BJ (cell line): ENCODE results near the gene PTK6. TPM values are rescaled to one million over a fixed set of nuclear protein-coding genes. Genes with fewer than 3 reads are reported as not detected.

Experiments
- CTCF ChIA-PET: fragments of 350-600 bp; formaldehyde crosslinking; extraction: SDS; loops from one replicate; lab custom pipeline; 2021; ENCODE audit warnings: antibody characterized with exemption, inconsistent platforms; lab: Yijun Ruan, JAX
- POLR2A ChIA-PET: fragments of 300-600 bp; sonication (Branson Sonifier 250); formaldehyde crosslinking; extraction: SDS; loops from one replicate; lab custom pipeline; 2021; ENCODE audit warnings: antibody characterized with exemption; lab: Charles Lee
- DNase-seq: peaks from one replicate; pipeline ENCODE4 v3.0.0-alpha.2; 2011; ENCODE audit warnings: low read depth
- H3K27me3 ChIP-seq: 2 replicates; pipeline ENCODE4 v1.6.0; 2011; ENCODE audit warnings: low read length; ENCODE audit not compliant: control insufficient read depth, insufficient read depth
- H3K36me3 ChIP-seq: 2 replicates; pipeline ENCODE4 v1.5.1; 2011; ENCODE audit warnings: low read length; ENCODE audit not compliant: control insufficient read depth, insufficient read depth
- H3K4me3 ChIP-seq: 2 replicates; pipeline ENCODE4 v1.5.1; 2011; ENCODE audit warnings: low read depth, mild to moderate bottlenecking, control low read depth, low read length
- polyA plus RNA-seq: library from polyadenylated mRNA; depleted of rRNA; stranded (reverse); fragments of >200 nt; gene quantifications from 2 replicates; pipeline ENCODE4 v1.2.3, GENCODE V29; 2011
- TF ChIP-seq, protein P1 (sequence below): IDR thresholded peaks from 2 replicates; pipeline ENCODE4 v1.5.1; 2011; ENCODE audit warnings: low read depth, mild to moderate bottlenecking, control low read depth, inconsistent platforms, low read length, moderate library complexity; ENCODE audit not compliant: insufficient read depth

PTK6 gene
- polyA plus RNA-seq, 1 experiment = 0.05 TPM

DNA sequence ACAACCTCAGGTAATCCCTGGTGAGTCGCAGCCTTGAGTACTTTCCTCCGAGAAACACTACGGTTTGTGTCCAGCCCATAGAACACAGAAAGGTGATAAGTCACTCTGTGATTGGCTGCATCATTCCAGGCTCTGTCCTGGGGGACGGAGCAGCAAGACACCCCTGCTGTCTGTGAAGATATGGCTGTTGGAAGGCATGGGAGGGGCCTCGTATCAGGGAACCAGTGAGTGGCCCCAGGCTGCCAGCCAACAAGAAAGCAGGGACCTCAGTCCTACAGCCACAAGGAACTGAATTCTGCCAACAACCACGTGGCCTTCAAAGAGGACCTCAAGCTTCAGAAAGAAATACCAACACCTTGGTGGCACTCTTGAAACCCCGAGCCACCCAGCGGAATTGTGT is 31.9 kb downstream of the PTK6 start:
- Histone ChIP-seq H3K36me3 (no peaks in the 10 kb centered on the region), H3K27me3 (peaks cover 7% of the 10 kb centered on the region), H3K4me3 (no peak overlapping the region)
- TF ChIP-seq, protein P1, sequence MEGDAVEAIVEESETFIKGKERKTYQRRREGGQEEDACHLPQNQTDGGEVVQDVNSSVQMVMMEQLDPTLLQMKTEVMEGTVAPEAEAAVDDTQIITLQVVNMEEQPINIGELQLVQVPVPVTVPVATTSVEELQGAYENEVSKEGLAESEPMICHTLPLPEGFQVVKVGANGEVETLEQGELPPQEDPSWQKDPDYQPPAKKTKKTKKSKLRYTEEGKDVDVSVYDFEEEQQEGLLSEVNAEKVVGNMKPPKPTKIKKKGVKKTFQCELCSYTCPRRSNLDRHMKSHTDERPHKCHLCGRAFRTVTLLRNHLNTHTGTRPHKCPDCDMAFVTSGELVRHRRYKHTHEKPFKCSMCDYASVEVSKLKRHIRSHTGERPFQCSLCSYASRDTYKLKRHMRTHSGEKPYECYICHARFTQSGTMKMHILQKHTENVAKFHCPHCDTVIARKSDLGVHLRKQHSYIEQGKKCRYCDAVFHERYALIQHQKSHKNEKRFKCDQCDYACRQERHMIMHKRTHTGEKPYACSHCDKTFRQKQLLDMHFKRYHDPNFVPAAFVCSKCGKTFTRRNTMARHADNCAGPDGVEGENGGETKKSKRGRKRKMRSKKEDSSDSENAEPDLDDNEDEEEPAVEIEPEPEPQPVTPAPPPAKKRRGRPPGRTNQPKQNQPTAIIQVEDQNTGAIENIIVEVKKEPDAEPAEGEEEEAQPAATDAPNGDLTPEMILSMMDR = no peak
- ChIA-PET POLR2A (no interaction called here), CTCF (interaction anchor here (0.5 to 2.9 kb wide), 2 partner anchors 9 to 11 kb away, joined by 3 to 19 read pairs; no protein-coding TSS in a partner anchor)
- no peak for DNase-seq

DNA sequence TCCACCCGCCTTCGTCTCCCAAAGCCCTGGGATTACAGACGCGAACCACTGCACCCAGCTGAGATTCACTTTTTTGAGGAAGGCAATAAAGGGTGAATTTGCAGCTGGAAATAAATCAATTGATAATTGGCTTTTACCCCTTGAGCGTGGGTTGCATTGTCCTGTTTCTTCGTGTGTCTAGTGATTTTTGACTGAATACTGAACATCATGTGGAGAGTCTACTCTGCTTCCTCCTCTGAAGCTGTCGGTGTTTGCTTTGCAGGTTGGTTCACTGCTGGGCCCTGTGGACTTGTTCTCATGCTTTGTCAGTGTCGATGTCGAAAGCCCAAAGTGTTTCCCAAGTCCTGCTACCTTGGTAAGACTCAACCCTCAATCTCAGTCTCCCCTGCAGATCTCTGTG is 32.5 kb downstream of the PTK6 start:
- DNase-seq = no peak
- Histone ChIP-seq H3K36me3 (no peaks in the 10 kb centered on the region), H3K27me3 (peaks cover 7% of the 10 kb centered on the region), H3K4me3 (no peak overlapping the region)
- TF ChIP-seq, protein P1 = no peak
- POLR2A ChIA-PET = no interaction called here
- CTCF ChIA-PET = interaction anchor here (2.9 kb wide), 1 partner anchor 8 kb away, joined by 19 read pairs; no protein-coding TSS in a partner anchor

DNA sequence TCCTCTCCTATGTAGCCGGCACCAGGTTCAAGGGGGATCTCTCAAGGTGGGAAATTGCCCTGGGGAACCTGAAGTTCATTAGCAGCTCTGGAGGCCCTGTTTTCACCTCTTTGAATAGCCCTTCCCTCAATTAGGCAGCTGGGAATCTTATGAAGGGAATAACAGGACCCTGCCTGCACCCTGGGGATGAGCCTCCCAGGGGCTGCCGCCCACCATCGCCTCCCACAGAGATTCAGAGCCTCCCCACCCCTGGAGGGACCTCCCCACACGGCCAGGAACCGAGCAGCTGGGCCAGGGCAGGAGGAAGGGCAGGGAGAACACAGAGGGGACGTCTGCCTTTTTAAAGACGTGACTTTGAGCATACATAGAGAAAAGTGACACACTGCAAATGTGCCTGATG is 33.7 kb downstream of the PTK6 start:
- TF ChIP-seq, protein P1 = no peak
- no peak for DNase-seq
- Histone ChIP-seq H3K4me3 (no peak overlapping the region), H3K36me3 (no peaks in the 10 kb centered on the region), H3K27me3 (peaks cover 10% of the 10 kb centered on the region)
- POLR2A ChIA-PET = no interaction called here
- CTCF ChIA-PET = interaction anchor here (1.8 kb wide), 1 partner anchor 17 kb away, joined by 4 read pairs; the partner anchor contains the start of gene PPDPF

DNA sequence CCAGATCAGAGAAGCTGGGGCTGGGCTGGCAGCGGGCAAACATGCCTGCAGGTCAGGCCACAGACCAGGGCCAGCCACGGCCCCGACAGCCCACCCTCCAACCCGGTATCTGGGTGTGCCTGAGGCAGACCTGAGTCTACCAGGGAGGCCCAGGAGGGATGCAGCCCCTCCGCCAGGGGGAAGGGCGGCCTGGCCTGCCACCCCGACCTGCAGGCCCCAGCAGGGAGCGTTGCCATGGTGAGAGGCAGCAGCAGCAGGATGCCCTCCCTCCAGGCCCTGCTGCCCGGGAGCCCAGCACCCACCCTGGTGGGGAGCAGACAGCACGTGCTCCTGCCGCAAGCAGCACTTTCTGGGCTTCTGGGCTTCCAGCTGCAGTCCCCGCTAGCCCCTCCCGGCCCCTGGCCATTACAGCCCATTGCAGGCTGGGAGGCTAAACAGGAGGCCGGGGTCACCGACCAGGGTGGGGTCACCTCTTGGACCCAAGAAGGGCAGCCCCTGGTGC is 34.5 kb downstream of the PTK6 start:
- H3K4me3 ChIP-seq = no peak overlapping the region
- peaks cover 10% of the 10 kb centered on the region for H3K27me3 ChIP-seq
- CTCF ChIA-PET = interaction anchor here (1.8 kb wide), 1 partner anchor 18 kb away, joined by 4 read pairs; the partner anchor contains the start of gene PPDPF
- POLR2A ChIA-PET = no interaction called here
- no peaks in the 10 kb centered on the region for H3K36me3 ChIP-seq
- no peak for DNase-seq
- TF ChIP-seq, protein P1 = no peak

DNA sequence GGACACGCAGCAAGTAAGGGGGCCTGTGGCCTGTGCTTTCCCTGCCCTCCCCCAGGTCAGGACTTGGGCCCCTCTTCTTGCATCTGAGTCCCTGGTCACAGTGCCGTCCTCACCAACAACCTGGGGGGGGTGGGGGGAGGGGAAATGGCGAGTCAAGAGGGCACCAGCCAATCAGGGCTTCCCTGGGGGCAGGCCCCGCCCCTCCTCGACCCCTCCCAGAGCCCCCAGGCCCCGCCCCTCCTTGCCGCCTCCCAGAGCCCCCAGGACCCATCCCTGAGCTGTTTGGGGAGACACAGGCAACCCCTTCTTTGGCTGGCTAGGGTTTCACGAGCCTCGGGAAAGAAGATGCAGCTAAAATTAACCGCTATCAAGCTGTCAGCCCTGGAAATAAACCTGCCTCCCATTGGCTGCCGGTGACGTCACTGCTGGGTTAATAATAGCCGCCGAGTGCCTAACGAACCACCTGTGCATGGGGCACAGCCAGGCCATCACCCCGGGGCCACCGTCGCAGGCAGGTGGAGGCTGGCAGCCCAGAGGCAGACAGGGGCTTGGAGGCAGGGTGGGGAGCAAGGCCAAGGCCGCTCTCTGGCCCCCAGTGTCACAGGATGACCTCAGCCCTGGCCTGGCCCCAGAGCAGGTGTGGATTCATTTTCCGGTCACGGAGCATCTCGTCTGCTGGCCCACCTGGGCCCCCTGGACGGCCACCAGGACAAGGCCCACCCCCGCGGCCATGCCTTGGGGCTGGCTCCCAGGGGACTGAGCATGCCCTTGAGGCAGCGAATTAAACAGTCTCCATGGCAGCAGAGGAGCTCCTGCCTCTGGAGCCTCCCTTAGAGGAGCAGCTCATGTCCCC is 35.1 kb downstream of the PTK6 start:
- no peaks in the 10 kb centered on the region for H3K36me3 ChIP-seq
- CTCF ChIA-PET = interaction anchor here (1.8 kb wide), 1 partner anchor 19 kb away, joined by 4 read pairs; the partner anchor contains the start of gene PPDPF
- POLR2A ChIA-PET = no interaction called here

More for the DNA sequence above, 35.1 kb downstream of the PTK6 start:
- TF ChIP-seq, protein P1 = no peak
- no peak for DNase-seq
- Histone ChIP-seq H3K27me3 (peaks cover 10% of the 10 kb centered on the region), H3K4me3 (no peak overlapping the region)
